Kidney (tissue), 14 donors: ENCODE measurements around the gene APOBEC3F. TPM values are rescaled to one million over a fixed set of nuclear protein-coding genes. Genes with fewer than 3 reads are reported as not detected.
"Not testable (repeated sequence)": the region's sequence is repeated elsewhere in the genome, so short reads cannot be mapped to it uniquely, and the experiment has no call there.

Experiments used
- DNase-seq, 5 donors: peaks; one replicate each; pipeline ENCODE4 v3.0.0-alpha.2; 2013 to 2020
- FAIRE-seq: peaks from 2 replicates; lab custom pipeline; 2012; peaks lifted over from hg19 to GRCh38; lab: Jason Lieb, UNC
- H3K27ac ChIP-seq, 2 donors: one replicate each; pipeline ENCODE4 v1.7.0; 2013; ENCODE audit warnings: low read depth in 2 of 2, low read length in 2 of 2, inconsistent platforms in 1 of 2
- H3K27me3 ChIP-seq: one replicate; pipeline ENCODE4 v1.7.1; 2013; ENCODE audit warnings: low read length, inconsistent platforms; ENCODE audit not compliant: control insufficient read depth, insufficient read depth
- H3K36me3 ChIP-seq, 3 donors: one replicate each; pipeline versions ENCODE4 v1.7.0 to v1.7.1; 2013; ENCODE audit warnings: low read length in 3 of 3, control low read depth in 1 of 3, inconsistent platforms in 1 of 3; ENCODE audit not compliant: insufficient read depth in 3 of 3, control insufficient read depth in 2 of 3
- H3K4me1 ChIP-seq, 3 donors: one replicate each; pipeline versions ENCODE4 v1.7.0 to v1.7.1; 2013; ENCODE audit warnings: low read length in 3 of 3, inconsistent platforms in 1 of 3, low read depth in 1 of 3; ENCODE audit not compliant: control insufficient read depth in 2 of 3, insufficient read depth in 2 of 3
- H3K4me3 ChIP-seq, 3 donors: one replicate each; pipeline versions ENCODE4 v1.7.0 to v1.8.1; 2013; ENCODE audit warnings: low read length in 3 of 3, control low read depth in 1 of 3, inconsistent platforms in 1 of 3
- H3K9ac ChIP-seq, 3 donors: one replicate each; pipeline versions ENCODE4 v1.7.0 to v1.7.1; 2013; ENCODE audit warnings: low read length in 3 of 3, control low read depth in 1 of 3, inconsistent platforms in 1 of 3
- H3K9me3 ChIP-seq, 3 donors: one replicate each; pipeline versions ENCODE4 v1.7.0 to v1.7.1; 2013; ENCODE audit warnings: low read length in 3 of 3, control low read depth in 1 of 3, inconsistent platforms in 1 of 3; ENCODE audit not compliant: control insufficient read depth in 2 of 3, insufficient read depth in 1 of 3
- intact Hi-C: fragments of 100-400 bp; cut with DNase I; formaldehyde crosslinking; loops from one replicate; pipeline ENCODE4 v1.11.1; 2022
- polyA plus RNA-seq: library from polyadenylated mRNA; stranded (reverse); fragments of 350-450 nt; fragmentation: Illumina TruSeq; extraction: RNeasy Lipid Tissue Mini Kit (QIAGEN cat#74804); gene quantifications from one replicate; pipeline ENCODE4 v1.2.3, GENCODE V29; 2014; ENCODE audit warnings: low read depth, low replicate concordance; ENCODE audit not compliant: insufficient read depth
- total RNA-seq: library from RNA; stranded (reverse); fragmentation: NEBNext Ultra II Directional; extraction: Animal tissue kit (Norgen Biotek cat#: 25700); gene quantifications from one replicate; pipeline ENCODE4 v1.2.1, GENCODE V29; 2021
- TF ChIP-seq, protein P1 (sequence below): IDR thresholded peaks from 3 replicates; pipeline ENCODE4 v1.5.1; 2012; ENCODE audit warnings: mild to moderate bottlenecking, moderate library complexity, borderline replicate concordance; ENCODE audit not compliant: insufficient read depth; ENCODE audit errors: extremely low read depth
- donor health status: control.
- donor health status: control.
- donor health status: control.
- donor health status: control.
- donor health status: control.
- donor health status: DM: yes; HTN: yes; CAD: no.
- donor health status: Normal renal cell carcinoma (clear cell type).

APOBEC3F gene
- total and polyA plus RNA-seq, 2 donors from 2014 or later, result 6.9 to 16.3 TPM

DNA sequence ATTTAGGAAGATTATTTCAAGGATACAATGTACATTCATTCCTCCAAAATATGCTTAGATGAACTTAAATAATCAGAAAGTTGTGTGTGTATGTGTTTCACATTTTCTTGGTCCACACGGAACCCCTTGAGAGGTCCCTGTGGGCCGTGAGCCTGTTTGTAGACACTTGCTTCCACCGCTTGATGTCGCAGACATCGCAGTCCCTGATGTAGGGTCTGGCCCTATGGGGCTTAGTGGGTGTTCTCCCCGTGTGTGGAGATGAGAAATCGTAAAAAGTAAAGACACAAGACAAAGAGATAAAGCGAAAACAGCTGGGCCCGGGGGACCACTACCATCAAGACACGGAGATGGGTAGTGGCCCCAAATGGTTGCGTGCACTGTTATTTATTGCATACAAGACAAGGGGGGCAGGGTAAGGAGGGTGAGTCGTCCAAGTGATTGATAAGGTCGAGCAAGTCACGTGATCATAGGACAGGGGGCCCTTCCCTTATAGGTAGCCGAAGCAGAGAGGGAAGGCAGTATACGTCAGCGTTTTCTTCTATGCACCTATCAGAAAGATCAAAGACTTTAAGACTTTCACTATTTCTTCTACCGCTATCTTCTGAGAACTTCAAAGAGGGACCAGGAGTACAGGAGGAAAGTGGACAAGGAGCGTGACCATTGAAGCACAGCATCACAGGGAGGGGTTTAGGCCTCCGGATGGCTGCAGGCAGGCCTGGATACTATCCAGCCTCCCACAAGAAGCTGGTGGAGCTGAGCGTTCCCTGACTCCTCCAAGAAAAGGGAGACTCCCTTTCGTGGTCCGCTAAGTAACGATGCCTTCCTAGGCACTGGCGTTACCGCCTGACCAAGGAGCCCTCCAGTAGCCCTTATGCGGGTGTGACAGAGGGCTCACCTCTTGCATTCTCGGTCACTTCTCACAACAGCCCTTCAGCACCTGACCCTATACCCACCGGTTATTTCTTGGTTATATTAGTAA is 27.8 kb upstream of the APOBEC3F start:
- Histone ChIP-seq H3K27me3 (no peaks in the 10 kb centered on the region), H3K4me3 (no peak overlapping the region), H3K27ac (no peak overlapping the region), H3K36me3 (no peaks in the 10 kb centered on the region), H3K4me1 (no peaks in the 10 kb centered on the region), H3K9ac (no peak overlapping the region), H3K9me3 (no peaks in the 10 kb centered on the region)
- FAIRE-seq (no peak), DNase-seq (peak in 4 of 5 donors; percentile 29 to 65 (median 56))
- TF ChIP-seq, protein P1, sequence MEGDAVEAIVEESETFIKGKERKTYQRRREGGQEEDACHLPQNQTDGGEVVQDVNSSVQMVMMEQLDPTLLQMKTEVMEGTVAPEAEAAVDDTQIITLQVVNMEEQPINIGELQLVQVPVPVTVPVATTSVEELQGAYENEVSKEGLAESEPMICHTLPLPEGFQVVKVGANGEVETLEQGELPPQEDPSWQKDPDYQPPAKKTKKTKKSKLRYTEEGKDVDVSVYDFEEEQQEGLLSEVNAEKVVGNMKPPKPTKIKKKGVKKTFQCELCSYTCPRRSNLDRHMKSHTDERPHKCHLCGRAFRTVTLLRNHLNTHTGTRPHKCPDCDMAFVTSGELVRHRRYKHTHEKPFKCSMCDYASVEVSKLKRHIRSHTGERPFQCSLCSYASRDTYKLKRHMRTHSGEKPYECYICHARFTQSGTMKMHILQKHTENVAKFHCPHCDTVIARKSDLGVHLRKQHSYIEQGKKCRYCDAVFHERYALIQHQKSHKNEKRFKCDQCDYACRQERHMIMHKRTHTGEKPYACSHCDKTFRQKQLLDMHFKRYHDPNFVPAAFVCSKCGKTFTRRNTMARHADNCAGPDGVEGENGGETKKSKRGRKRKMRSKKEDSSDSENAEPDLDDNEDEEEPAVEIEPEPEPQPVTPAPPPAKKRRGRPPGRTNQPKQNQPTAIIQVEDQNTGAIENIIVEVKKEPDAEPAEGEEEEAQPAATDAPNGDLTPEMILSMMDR, result no peak
- intact Hi-C loops, result no loop called here

DNA sequence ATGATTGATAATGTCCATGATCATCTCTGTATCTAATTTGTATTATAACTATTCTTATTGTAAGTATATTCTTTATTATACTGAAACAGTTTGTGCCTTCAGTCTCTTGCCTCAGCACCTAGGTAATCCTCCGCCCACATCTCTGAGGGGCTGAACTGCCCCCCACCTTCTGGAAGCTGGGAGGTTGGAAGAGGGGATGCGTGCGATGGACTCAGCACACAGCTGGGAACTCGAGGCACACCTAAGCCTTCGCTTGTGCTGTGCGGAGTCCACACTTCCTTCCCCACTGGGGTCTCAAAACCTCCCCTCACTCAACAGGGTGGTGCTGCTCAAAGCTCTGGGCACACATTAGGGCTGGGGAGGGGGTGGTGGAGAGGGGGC is 27.1 kb upstream of the APOBEC3F start:
- H3K9me3 ChIP-seq, DNase-seq, H3K4me1 ChIP-seq, H3K27ac ChIP-seq, H3K27me3 ChIP-seq, H3K9ac ChIP-seq, FAIRE-seq, H3K36me3 ChIP-seq, intact Hi-C loops: not testable (repeated sequence)
- peak overlapping the region in 1 of 3 donors; percentile 47 for H3K4me3 ChIP-seq

DNA sequence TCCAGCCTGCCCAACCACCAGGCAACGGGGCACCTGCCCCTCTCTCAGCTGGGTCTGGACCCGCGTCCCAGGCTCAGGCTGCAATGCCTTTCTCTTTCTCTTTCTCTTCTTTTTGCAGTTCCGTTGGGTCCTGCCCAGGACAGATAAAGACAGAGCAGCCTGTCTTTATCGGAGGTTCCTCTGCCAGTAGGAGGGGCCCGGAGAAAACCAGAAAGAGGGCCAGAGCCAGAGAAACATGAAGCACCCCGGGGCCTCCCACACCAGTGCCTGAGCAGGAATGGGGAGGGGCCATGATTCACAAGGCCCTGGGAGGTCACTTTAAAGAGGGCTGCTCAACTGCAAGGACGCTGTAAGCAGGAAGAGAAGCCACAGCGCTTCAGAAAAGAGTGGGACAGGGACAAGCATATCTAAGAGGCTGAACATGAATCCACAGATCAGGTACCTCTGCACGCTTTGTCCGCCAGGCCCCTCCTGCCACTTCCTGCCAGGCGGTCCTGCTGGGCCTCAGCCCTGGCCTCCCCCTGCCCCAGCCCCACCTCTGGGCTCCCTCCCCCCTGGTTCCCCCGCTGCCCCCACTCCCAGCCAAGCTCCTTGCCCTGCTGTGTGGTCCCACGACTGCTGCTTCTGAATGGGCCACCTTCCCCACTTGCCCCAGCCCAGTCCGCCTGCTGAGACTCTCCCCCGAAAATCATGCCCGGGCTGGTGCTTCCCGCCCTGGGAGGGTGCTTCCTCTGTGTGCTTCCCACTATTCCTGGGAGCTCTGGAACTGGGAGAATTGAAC is 26.5 kb upstream of the APOBEC3F start, which contains the start of gene APOBEC3C:
APOBEC3C (plus strand) TSS at position 316 of the 781 bp plus-strand sequence; CDS start at position 422, 106 bp downstream.
- Histone ChIP-seq H3K9me3 (no peaks in the 10 kb centered on the region), H3K4me3 (peak within 1 kb of the TSS; percentile 45 to 53 (median 47)), H3K36me3 (no peaks in the 10 kb centered on the region), H3K4me1 (no peaks in the 10 kb centered on the region), H3K9ac (no peak within 1 kb of the TSS), H3K27ac (peak within 1 kb of the TSS in 1 of 2 donors; percentile 47), H3K27me3 (no peaks in the 10 kb centered on the region)
- TF ChIP-seq, protein P1, result no peak
- DNase-seq, result peak; percentile 76 to 91 (median 78)
- FAIRE-seq, result no peak
- intact Hi-C loops, result no loop called here

GRCh38 chr22:39014723-39015121 is 25.9 kb upstream of the APOBEC3F start:
- H3K36me3 ChIP-seq, H3K4me1 ChIP-seq, H3K27me3 ChIP-seq, DNase-seq, H3K9me3 ChIP-seq, FAIRE-seq, H3K9ac ChIP-seq, intact Hi-C loops: not testable (repeated sequence)
- Histone ChIP-seq H3K4me3 (peak overlapping the region in 1 of 3 donors; percentile 47), H3K27ac (peak overlapping the region in 1 of 2 donors; percentile 47)
